ENCODE results near the gene MCC.
"Not testable (repeated sequence)": the region's sequence is repeated elsewhere in the genome, so short reads cannot be mapped to it uniquely, and the experiment has no call there.

MCC gene

GRCh38 chr5:113092683-113093082 lies 395.6 kb downstream of the MCC start:
- DNase-seq: no peak

GRCh38 chr5:113091622-113092021 lies 396.6 kb downstream of the MCC start:
- no peak for DNase-seq

- DNase-seq: peak; percentile 4
These were observed 397.7 kb downstream of the MCC start for GRCh38 chr5:113090336-113091106.

DNA sequence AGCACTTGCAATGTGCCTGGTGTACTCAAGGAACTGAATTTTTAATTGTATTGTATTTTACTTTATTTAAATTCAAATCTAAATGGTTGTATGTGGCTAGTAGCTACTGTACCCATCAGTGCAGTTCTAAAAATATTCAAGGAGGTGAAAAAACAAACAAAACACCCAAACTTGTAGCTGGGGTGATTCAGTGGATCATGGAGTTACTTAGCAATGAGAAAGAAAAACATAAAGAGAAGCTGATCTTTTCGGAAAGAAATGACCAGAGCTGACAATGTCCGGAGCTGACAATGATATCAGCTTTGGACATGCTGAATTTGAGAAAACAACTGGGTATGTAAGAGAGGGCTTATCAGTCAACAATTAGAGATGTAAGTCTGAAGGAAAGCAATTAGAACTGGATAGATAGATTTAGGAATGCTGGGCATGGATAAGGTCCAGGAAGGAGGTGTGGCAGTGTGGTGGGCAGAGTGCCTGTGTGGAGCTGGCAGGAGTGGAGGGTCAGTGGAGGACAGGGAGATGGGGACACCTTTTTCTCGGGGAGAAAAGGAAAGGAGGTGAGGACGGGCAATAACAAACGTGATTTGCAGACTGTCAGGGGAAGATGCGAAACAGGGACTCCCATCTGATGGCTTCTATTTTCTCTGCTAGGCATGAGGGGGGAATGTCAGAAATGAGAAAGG lies 398.5 kb downstream of the MCC start:
- no peak for DNase-seq

GRCh38 chr5:113087976-113088514 lies 400.2 kb downstream of the MCC start:
- DNase-seq: no peak

- no peak for DNase-seq
These were observed 402.3 kb downstream of the MCC start for GRCh38 chr5:113085880-113086409.

GRCh38 chr5:113085084-113085414 lies 403.2 kb downstream of the MCC start:
- no peak for DNase-seq

GRCh38 chr5:113084402-113085083 lies 403.7 kb downstream of the MCC start:
- DNase-seq: no peak

GRCh38 chr5:113083481-113083880 lies 404.8 kb downstream of the MCC start:
- no peak for DNase-seq

DNA sequence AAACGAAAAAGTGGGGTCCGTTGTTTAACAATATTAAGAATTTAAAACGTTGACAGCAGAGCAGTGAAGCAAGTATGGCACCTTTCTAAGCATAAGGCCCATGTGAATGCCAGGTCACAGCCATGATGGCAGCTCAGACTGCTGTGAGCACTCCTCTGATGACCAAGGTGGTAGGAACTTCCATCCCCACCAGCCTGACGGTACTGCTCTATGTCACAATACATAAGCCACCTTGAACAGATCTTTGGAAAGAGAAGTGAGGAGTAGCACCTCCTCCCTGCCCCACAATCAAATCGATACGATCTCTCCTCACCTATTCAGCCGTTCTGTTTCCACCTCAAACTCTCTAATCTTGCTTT lies 405.7 kb downstream of the MCC start:
- no peak for DNase-seq

GRCh38 chr5:113081881-113082546 lies 406.2 kb downstream of the MCC start:
- DNase-seq: no peak

GRCh38 chr5:113081091-113081839 lies 407.0 kb downstream of the MCC start:
- DNase-seq: no peak

DNA sequence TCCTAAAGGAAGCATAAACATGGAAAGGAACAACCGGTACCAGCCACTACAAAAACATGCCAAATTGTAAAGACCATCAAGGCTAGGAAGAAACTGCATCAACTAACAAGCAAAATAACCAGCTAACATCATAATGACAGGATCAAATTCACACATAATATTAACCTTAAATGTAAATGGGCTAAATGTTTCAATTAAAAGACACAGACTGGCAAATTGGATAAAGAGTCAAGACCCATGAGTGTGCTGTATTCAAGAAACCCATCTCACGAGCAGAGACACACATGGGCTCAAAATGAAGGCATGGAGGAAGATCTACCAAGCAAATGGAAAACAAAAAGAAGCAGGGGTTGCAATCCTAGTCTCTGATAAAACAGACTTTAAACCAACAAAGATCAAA lies 411.6 kb downstream of the MCC start:
- DNase-seq: not testable (repeated sequence)

DNA sequence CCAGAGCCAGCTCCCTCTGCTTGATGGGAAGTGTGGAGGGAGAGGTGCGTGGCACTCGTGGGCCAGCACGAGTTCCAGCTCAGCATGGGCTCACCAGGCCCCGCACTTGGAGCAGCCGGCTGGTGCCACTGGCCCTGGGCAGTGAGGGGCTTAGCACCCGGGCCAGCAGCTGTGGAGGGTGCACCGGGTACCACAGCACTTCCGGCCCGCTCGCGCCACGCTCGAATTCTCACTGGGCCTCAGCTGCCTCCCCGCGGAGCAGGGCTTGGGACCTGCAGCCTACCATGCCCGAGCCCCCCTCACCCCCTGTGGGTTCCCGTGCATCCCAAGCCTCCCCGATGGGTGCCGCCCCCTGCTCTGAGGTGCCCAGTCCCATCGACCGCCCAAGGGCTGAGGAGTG lies 413.2 kb downstream of the MCC start:
- DNase-seq: no peak

DNA sequence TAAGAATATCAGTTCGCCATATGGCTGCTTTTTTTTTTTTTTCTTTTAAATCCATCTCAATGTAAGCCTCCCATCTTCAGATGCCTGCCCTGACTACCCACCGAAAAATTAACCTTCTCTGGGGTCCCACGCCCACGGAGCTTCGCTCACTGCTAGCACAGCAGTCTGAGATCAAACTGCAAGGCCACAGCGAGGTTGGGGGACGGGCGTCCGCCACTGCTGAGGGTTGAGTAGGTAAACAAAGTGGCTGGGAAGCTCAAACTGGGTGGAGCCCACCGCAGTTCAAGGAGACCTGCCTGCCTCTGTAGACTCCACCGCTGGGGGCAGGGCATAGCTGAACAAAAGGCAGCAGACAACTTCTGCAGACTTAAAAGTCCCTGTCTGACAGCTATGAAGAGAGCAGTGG lies 414.6 kb downstream of the MCC start:
- DNase-seq: not testable (repeated sequence)

DNA sequence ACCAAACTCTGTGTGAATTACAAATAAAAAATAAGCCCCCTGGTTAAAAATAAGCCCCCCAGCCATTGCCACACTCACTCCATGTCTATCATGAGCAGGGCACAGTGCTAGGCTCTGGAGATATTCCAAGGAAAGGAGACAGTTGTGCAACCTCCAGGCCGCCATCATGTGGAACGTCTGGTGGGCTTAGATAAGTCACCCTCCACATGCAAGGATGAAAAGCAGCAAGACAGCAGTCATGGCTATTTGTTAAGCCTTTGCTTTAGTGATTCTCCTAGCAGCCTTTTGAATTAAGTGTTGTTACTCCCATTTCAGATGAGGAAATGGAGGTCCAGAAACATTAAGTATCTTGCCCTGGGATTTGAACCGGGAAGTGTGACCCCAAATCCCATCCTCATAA lies 416.9 kb downstream of the MCC start:
- no peak for DNase-seq

DNA sequence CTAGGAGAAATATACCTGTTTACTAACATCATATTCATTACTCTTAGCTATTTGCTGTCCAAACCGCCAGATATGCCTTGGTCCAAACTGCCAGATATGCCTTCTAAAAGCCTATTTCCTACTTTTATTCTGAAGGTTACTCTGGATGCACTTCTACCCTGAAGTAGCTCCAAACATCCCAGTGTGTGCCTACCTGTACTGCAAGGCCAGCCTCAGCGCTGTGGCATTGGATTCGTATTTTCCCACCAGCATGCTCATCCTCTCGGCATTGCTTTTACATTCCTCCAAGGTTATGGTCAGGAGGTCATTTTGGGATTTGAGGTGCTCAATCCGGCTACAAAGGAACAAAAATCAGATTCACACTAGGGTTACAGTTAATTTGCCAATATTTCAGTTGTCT lies 417.4 kb downstream of the MCC start:
- no peak for DNase-seq

DNA sequence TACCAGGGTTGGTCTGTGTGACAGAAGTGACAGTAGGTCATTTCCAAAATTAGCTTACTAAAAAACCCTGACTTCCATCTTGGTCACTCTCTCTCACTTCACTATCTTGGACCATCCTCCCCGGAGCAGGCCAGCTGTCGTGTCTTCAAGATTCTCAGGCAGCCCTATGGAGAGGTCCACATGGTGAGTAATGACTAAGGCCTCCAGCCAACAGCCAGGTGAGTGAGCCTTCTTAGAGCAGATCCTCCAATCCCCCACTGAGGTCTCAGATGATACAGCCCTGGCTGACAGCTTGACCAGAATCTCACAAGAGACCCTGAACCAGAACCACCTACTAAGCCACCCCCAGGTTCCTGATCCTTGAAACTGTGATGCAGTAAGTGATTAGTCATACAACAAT lies 419.7 kb downstream of the MCC start:
- DNase-seq: no peak

DNA sequence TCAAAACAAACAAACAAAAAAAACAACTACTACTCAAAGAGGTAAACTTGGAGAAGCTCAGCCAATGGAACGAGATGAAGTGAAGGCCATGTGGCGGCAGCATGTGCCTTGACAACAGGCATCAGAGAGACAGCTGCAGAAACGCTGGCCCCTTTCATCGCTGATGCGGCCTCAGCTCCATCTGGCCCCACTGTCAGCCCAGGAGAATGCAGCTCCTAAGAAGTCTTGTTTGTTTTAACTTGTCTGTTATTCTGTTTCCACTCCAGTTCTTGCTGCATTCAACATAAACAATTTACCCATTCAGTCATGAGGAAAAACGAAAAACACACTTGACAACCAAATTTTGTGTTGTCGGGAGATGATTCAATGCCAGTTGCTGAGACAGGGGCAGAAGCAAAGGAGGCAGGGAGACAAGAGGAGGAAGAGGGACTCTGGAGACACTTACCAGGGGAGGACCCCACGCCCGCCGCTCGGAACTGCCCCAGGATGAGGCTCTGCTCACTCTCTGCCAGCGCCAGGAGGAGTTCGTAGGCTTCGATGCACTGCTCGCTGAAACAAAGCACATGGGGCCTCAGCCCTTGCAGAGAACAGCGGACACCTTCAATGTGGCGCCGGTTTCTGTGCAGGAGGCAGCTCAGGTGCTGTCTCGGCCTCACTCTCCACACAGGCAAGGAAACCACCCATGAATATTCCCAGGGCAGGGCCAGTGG lies 420.5 kb downstream of the MCC start:
- no peak for DNase-seq

GRCh38 chr5:113065626-113066025 lies 422.6 kb downstream of the MCC start:
- DNase-seq: no peak

- DNase-seq: no peak
These were observed 423.4 kb downstream of the MCC start for GRCh38 chr5:113064806-113065205.

DNA sequence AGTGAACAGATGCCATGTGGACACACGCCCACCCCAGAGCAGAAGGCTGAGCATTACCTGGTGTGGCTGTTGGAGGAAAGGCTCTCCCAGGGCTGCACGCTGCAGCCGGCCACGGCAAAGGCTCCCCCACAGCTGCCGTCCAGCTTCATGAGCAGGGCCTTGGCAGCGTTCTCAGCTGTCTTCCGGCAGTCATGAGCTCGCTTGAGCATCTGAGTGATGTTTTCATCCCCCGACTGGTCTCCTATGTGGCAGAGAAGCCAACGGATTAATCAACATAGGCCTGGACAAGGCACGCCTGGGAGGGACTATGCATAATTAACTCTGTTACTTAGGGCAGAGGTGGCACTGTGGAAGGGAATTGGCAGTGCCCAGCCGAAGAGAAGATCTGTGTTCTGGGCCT lies 424.3 kb downstream of the MCC start:
- no peak for DNase-seq

All from activated CD4-positive, alpha-beta T cell treated with anti-CD3 and anti-CD28 coated beads, Interleukin-2, amount 50 U/mL, for 16 hours (primary cell).